Measurements from ENCODE around the gene COL2A1.

The COL2A1 gene

DNA sequence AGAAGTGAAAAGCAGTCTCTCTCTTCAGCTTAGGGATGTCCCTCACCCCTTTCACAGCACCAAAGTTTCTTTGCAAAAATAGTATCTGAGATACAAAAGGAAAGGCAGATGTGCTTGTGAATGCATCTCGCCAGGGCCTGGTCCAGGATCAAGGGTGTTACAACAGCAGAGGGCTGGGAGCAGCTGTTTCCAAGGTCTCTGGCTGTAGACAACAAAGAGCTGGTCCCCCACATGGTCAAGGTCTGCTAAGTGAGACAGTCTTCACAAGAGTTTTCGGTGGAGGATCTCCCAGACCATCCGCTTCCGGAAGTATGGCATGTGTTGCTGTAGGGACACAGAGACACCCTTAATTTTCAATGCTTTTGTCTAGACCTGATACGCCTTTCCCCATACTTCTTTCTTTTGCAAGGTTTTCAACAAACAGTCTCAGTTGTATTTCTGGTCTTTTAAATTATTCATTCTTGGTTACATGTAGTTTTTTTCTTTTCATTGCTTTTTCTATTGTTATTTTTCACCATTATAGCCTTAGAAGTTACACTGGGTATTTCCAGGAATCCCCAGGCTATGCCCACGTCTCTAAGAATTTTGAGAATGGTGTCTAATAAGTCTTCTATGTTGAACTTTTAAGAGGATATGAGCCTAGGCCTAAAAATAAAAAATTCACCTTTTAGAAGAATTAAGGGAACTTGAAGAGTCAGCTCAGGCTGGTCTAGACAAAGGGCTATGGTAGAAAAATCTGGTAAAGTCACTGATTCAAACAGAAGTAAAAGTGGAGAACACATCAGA is 41.0 kb upstream of the COL2A1 start:
- TF ChIP-seq, protein P1, sequence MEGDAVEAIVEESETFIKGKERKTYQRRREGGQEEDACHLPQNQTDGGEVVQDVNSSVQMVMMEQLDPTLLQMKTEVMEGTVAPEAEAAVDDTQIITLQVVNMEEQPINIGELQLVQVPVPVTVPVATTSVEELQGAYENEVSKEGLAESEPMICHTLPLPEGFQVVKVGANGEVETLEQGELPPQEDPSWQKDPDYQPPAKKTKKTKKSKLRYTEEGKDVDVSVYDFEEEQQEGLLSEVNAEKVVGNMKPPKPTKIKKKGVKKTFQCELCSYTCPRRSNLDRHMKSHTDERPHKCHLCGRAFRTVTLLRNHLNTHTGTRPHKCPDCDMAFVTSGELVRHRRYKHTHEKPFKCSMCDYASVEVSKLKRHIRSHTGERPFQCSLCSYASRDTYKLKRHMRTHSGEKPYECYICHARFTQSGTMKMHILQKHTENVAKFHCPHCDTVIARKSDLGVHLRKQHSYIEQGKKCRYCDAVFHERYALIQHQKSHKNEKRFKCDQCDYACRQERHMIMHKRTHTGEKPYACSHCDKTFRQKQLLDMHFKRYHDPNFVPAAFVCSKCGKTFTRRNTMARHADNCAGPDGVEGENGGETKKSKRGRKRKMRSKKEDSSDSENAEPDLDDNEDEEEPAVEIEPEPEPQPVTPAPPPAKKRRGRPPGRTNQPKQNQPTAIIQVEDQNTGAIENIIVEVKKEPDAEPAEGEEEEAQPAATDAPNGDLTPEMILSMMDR (IDR thresholded peaks at IDR 0.05; ENCODE audit: low read depth, low read length, missing control alignments): no peak
- no peak for DNase-seq (ENCODE audit: extremely low read depth, low read depth)
- H3K4me3 ChIP-seq (replicated peaks; ENCODE audit: low read depth, low read length): no peak overlapping the region

DNA sequence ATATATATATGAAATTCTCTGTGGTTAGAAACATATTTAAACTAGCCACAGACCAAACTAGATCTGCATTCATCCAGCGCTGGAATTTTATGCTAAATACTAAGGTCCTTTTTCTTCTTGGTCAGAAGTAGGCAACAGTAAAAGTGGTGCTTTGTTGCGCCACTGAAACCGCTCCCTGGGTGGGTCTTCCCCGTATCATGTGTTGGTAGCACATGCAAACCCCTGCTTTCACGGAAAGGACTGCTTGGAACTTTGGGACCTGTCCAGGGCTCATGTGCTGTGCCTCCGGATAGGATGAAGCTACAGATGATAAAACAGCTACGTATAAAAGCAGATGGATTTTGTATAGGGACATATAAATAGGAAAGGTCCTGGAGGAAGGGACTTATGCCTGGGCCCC is 40.1 kb upstream of the COL2A1 start:
- no peak overlapping the region for H3K4me3 ChIP-seq (replicated peaks; ENCODE audit: low read depth, low read length)
- no peak for DNase-seq (ENCODE audit: extremely low read depth, low read depth)
- TF ChIP-seq, protein P1 (IDR thresholded peaks at IDR 0.05; ENCODE audit: low read depth, low read length, missing control alignments): no peak

DNA sequence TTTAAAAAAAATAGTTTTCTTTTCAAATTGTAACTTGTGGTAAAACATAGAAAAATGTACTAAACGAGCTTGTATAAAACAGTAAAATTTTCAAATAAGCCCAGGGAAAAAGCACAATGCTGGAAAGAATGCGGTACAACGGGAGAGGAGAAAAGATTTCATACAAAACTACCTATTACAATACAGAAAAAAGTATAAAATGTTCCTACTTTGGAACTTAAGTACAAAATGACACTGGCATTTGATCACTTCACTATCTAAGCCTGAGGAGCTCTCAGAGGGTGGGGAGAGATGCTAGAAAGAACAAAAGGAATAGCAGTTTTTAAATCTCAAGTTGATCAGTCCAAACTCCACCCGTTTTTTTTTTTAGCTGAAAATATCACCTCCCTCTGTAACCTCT is 39.5 kb upstream of the COL2A1 start:
- TF ChIP-seq, protein P1 (IDR thresholded peaks at IDR 0.05; ENCODE audit: low read depth, low read length, missing control alignments): no peak
- no peak for DNase-seq (ENCODE audit: extremely low read depth, low read depth)
- H3K4me3 ChIP-seq (replicated peaks; ENCODE audit: low read depth, low read length): no peak overlapping the region

DNA sequence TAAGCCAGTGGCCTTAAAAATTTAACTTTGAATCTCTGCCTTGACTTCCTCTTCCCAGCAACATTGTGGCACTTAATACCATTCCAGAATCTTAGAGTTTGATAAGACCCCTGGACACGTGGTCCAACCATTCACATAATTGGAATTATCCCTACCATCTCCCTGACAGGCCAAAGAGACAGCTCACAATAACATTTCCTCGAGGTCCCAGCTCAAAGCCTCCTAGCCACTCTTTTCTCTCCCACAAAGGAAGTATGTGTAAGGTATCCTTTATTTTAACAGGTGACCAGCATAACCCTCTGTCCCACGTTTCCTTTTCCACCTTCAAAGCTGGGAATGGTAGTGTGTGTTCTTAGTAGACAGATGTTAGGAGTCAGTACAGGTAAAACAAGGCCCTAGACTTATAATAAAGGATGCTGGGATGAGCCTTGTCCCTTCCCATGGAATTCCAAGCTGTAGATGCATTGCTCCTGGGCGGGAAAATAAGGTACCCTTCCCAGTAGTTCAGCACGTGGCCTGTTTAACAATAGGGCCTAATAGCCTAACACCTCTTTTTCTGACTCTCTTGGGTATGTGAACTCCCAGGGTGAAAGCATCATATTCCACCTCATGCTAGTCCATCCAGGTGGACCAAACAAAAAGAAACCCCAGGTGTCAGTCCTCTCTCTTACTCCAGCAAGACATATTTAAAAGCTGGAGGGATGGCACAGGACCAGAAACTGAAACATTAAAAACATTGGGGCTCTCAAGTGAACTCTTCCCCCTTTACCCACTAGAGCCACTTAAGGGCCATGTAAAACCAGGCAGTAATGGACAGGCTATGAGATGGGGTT is 37.5 kb upstream of the COL2A1 start:
- TF ChIP-seq, protein P1 (IDR thresholded peaks at IDR 0.05; ENCODE audit: low read depth, low read length, missing control alignments): no peak
- H3K4me3 ChIP-seq (replicated peaks; ENCODE audit: low read depth, low read length): no peak overlapping the region
- no peak for DNase-seq (ENCODE audit: extremely low read depth, low read depth)

GRCh38 chr12:48040354-48040753 is 36.1 kb upstream of the COL2A1 start:
- TF ChIP-seq, protein P1 (IDR thresholded peaks at IDR 0.05; ENCODE audit: low read depth, low read length, missing control alignments): no peak
- DNase-seq (ENCODE audit: extremely low read depth, low read depth): no peak
- H3K4me3 ChIP-seq (replicated peaks; ENCODE audit: low read depth, low read length): no peak overlapping the region

DNA sequence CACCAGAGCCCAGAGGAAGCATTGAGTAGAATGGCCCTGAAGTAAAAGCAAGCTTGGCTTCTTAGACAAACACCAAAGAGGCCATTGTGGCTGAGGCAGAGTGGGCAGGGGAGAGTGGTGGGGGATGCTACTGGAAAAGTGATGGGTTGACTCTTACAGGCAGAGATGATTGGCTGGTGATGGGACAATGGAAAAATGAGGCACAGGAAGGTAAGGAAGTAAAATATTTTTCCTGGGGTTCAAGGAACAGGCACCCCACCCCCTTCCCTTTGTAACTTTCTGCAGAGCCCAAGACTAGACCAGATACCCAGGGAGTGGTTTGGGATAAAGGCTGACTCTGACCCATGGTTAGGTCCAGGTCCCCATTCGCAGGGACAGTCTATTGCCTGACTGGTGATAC is 34.9 kb upstream of the COL2A1 start:
- H3K4me3 ChIP-seq (replicated peaks; ENCODE audit: low read depth, low read length): no peak overlapping the region
- TF ChIP-seq, protein P1 (IDR thresholded peaks at IDR 0.05; ENCODE audit: low read depth, low read length, missing control alignments): no peak
- no peak for DNase-seq (ENCODE audit: extremely low read depth, low read depth)

Data from HFF-Myc (cell line).